HepG2 (cell line): Measurements from ENCODE around the gene ASTN2.

Source experiments
- CTCF ChIP-seq: sonication (generic); formaldehyde crosslinking; IDR thresholded peaks from 2 replicates; pipeline ENCODE4 v1.5.0; 2020; ENCODE audit warnings: mild to moderate bottlenecking, missing genetic modification reagents, moderate library complexity
- PATZ1 ChIP-seq: sonication (generic); formaldehyde crosslinking; IDR thresholded peaks from 2 replicates; pipeline ENCODE4 v1.4.0; 2020; ENCODE audit warnings: missing genetic modification reagents
- RAD21 ChIP-seq: fragments of 450-650 bp; formaldehyde crosslinking; IDR thresholded peaks from 2 replicates; pipeline ENCODE4 v1.5.0; 2020; ENCODE audit warnings: mild to moderate bottlenecking
- SMC3 ChIP-seq: IDR thresholded peaks from 2 replicates; pipeline ENCODE4 v1.6.1; 2011; ENCODE audit warnings: low read length, improper control_type of control experiment
- ZNF275 ChIP-seq: sonication (generic); formaldehyde crosslinking; IDR thresholded peaks from 2 replicates; pipeline ENCODE4 v1.8.0; 2022; ENCODE audit warnings: missing genetic modification reagents, mild to moderate bottlenecking, inconsistent platforms, borderline replicate concordance

- TF ChIP-seq SMC3 (no peak), CTCF (CRISPR knock-in tag) (no peak), ZNF275 (CRISPR knock-in tag) (no peak), PATZ1 (no peak), RAD21 (no peak)
These were observed 992.5 kb downstream of the ASTN2 start for GRCh38 chr9:116422119-116422979.
